Neural cell (in vitro differentiated cells): Measurements from ENCODE around the gene WWC1.

Source experiments
- MXI1 ChIP-seq: fragments of 450-650 bp; conservative IDR thresholded peaks from 2 replicates; pipeline ENCODE4 v1.6.1; 2014; ENCODE audit warnings: antibody characterized with exemption, mild to moderate bottlenecking; ENCODE audit not compliant: poor library complexity, severe bottlenecking
- TAF1 ChIP-seq: IDR thresholded peaks from 2 replicates; pipeline ENCODE4 v1.6.1; 2012; ENCODE audit warnings: low read depth
- TF ChIP-seq, protein P1 (sequence below): fragments of 450-650 bp; IDR thresholded peaks from 2 replicates; pipeline ENCODE4 v1.5.1; 2014; ENCODE audit warnings: antibody characterized with exemption, mild to moderate bottlenecking, moderate library complexity; ENCODE audit not compliant: poor library complexity, severe bottlenecking

DNA sequence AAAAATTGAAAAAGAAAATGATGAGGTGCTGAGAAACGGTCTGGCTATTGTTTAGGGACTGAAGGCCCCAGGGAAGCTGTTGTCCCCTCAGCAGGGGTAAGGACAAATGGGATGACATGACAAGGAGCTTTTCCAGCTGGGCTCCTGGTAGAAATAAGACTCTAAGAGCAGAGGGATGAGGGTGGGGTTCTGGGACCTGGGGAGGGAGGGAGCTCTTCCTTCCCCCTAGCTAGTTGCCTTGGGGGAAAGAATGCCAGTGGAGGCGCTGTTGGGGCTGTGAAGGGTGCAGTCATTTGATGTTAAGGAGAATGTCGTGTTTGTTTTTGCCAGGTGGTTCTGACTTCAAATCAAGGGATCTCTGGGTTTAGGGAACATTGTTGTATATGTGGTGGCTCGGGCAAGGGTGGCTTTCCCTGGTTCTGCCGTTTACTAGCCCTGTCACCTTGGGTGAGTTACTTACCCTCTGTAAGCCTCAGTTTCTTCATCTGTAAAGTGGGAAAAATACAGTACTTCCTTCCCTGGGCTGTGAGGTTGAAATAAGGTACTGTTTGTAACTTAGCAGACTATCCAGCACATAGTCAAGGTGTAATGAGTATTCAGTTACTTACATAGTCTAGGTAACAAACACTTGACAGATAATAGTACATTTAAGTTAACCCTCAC lies 47.8 kb downstream of the WWC1 start:
- TF ChIP-seq, protein P1, sequence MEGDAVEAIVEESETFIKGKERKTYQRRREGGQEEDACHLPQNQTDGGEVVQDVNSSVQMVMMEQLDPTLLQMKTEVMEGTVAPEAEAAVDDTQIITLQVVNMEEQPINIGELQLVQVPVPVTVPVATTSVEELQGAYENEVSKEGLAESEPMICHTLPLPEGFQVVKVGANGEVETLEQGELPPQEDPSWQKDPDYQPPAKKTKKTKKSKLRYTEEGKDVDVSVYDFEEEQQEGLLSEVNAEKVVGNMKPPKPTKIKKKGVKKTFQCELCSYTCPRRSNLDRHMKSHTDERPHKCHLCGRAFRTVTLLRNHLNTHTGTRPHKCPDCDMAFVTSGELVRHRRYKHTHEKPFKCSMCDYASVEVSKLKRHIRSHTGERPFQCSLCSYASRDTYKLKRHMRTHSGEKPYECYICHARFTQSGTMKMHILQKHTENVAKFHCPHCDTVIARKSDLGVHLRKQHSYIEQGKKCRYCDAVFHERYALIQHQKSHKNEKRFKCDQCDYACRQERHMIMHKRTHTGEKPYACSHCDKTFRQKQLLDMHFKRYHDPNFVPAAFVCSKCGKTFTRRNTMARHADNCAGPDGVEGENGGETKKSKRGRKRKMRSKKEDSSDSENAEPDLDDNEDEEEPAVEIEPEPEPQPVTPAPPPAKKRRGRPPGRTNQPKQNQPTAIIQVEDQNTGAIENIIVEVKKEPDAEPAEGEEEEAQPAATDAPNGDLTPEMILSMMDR = no peak
- TF ChIP-seq MXI1 (no peak), TAF1 (no peak)
